GM11168 (cell line): ENCODE data around the gene DNASE2.

Experiments used
- in situ Hi-C: fragments of 300-500 bp; cut with MboI; formaldehyde crosslinking; loops from one replicate; pipeline ENCODE4 v1.12.0; 2022; ENCODE audit warnings: low sequenced_read_pairs; ENCODE audit not compliant: unreplicated experiment

DNASE2 gene

DNA sequence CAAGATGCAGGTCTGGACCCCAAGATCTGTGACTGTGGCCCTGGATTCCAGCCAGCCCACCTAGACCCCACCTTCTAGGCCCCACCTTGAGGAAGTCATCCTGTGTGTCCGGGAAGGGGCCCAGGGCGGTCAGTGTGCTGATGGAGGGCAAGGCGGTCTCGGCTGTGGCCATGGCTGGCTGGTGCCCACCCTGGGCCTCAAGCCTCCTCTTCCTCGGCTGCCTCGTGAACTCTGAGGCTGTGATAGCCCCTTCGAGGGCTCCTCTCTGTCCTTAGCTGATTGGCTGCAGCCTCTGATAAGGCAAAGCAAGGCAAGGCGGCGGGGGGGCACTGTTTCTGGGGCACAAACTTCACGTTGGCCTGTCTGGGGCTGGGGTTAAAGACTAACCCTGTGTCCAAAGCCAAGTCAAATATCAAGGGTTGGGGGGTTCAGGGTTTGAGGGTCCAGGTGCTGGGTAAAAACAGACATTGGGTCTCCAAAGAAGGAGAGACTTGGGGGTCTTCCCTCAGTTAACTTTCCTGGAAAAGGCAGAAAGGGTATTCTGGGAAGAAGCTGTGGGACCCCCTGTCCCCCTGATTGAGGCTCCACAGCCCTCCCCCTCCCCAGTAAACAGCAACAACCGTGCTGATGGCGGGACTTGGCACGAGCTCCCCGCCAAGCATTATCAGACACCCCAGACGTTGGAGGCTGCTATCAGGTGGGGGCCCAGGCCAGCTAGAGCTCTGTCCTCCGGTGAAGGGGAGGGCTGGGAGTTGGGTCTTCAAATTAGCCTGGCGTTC, 5.9 kb upstream of the DNASE2 start, which contains the start of gene KLF1:
Gene KLF1, minus strand, starts transcription at position 233 of the 779 bp plus-strand sequence. Its CDS starts 61 bp downstream, at position 172.
- in situ Hi-C loops: no loop called here

DNA sequence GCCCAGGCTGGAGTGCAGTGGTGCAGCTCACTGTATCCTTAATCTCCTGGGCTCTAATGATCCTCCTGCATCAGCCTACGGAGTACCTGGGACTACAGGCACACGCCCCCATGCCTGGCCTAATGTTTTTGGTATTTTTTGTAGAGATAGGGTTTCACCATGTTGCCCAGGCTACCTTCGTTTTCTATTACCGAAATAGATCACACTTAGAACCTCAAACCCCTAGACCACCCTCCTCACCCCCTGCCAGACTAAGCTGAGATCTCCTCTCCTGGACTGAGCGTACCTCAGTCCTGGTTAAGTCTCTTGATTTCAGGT, 5.4 kb upstream of the DNASE2 start:
- in situ Hi-C loops: no loop called here

DNA sequence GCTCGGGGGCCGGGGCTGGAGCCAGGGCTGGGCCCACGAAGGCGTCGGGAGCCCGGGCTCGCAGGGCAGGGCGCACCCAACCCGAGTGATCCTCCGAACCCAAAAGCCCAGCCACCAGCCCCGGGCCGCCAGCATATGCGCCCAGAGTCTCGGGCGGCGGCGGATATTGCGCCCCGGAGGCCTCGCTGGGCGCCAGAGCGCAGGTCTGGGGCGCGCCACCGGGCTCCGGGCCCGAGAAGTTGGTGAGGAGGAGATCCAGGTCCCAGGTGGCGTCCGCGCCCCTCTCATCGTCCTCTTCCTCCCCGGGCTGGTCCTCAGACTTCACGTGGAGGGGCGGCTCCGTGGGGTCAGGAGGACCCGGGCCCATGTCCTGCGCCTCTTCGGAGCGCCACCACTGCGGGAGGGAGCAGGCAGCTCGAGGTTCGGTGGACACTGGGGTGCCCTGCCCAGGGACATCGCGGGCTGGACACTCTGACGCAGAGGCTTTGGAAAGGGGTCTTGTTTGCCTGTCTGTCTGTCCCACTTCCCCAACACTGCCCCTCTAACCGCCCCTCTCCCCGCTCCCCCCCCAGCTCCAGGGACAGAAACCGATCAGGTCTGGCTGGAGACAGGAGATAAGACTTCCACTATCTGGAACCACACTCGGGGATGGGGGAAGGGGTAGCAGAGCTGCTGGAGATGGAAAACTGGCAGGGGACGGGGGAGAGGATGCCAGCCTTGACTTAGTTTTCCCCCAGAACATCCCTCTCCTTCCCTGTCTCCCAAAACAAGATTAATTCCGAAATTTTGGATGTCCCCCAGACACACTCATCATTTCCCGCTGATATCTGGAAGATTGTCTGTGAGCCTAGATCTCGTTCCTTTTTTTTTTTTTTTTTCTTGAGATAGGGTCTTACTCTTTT, 4.8 kb upstream of the DNASE2 start:
- in situ Hi-C loops: no loop called here

DNA sequence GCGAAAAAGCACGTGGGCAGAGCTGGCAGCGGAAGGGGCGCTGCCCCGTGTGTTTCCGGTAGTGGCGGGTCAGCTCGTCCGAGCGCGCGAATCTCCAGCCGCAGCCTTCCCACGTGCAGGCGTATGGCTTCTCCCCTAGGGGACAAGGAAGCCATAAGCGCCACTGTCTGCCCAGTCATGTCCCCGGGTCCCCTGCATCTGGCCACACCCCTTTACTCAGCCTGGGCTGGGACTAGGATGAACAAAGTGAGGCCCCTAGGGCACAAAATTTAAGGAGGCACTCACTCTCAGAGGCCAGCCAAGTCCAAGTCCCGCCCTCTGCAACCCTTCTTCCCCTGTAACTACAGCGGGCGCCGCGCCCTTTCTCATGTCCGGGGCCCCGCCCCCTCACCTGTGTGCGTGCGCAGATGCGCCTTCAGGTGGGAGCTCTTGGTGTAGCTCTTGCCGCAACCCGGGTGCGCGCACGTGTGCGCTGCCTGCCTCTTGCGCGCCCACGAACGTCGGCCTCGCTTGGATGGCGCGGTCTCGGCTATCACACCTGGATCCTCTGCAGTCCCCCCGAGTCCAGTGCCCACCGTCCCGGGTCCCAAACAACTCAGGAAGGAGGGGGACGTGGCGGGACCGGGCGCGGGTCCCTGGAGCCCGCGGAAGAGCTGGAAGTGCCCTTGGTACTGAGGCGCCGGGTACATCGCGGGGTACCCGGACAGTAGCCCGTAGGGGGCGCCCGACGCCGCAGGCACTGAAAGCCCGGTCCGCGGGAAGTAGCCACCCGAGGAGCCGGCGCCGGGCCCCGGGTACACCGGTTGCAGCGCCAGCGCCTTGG, 3.9 kb upstream of the DNASE2 start:
- in situ Hi-C loops: no loop called here

DNA sequence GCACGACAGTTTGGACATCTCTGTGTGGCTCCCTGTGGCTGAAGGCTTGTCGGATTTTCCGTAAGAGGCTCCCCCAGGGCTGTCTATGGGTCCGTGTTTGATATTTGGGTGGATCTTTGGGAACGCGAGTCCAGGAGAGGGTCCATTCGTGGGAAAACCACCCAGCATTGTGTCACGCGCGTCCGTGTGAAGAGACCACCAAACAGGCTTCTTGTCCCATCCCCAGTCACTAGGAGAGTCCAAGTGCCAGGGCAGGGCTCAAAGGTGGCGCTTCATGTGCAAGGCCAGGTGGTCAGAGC, 3.3 kb upstream of the DNASE2 start:
- in situ Hi-C loops: no loop called here

DNA sequence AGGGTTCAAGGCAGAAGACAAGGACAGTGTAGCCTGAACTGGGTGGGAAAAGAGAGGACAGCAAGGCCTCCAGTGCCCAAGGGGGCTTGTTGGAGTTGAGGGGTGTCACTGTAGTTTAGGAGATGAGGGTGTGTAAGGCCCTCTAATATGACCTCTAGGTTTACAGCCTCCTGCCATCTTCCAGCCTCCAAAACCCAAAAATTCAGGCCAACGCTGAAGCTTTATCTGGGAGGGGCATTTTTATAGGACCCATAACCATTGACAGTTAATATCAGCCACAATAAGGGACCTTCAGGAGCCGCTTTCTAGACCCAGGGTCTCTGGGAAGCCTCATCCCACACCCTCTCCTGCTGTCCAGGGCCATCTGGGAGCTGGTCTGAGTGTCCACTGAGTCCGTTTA, 3.0 kb upstream of the DNASE2 start:
- in situ Hi-C loops: no loop called here

DNA sequence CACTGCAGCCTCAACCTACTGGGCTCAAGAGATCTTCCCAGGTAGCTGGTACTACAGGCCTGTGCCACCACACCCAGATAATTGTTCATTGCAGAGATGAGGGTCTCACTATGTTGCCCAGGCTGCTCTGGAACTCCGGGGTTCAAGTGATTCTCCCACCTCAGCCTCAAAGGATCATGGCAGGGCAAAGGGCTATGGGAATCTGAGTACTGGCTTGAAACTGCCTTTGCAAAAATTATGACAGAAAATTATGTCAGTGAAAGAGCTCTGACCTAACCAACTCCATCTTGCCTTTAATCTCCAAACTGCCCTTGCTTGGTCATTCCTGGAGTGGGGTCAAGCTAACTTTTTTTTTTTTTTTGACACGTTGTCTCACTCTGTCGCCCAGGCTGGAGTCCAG, 1.3 kb upstream of the DNASE2 start:
- in situ Hi-C loops: no loop called here

DNA sequence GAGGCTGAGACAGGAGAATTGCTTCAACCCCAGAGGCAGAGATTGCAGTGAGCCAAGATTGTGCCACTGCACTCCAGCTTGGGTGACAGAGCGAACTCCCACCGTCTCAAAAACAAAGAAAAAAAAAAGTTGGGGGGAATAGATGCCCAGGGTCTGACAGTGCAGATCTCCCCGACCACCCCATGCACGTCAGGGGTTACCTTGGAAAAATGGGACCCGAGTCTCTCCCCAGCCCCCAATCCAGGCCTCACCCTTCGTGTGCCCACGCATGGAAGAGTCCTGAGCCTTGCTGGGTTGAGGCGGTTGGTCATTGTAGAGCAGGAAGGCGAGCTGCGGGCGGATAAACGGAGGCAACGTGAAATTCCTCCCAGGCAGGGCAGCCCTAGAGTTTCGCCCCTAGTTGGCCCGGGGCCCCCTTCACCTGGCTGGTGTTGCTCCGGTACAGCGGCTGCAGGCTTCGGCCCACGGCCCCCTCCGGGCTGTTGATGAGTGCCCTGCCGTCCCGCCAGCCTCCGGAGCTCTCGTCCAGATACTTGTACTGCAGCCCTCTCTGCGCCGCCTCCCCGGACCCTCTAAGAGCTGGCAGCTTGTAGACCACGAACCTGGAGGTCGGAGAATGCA, 588 bp downstream of the DNASE2 start:
- in situ Hi-C loops: no loop called here

DNA sequence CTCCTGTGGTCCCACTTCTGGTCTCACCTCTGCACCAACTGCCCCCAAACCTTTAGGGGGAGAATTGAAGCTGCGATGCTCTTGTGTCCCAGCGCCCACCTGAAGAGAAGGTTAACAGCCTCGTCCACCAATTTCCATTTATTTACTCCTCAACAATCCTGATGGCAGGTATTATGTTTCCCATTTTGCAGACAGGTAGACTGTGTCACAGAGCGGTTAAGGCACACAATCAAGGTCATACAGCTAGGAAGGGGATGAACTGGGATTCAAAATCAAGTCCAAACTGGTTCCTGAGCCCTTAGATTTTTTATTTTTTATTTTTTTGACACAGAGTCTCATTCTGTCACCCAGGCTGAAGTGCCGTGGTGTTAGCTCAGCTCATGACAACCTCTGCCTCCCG, 6.2 kb downstream of the DNASE2 start:
- in situ Hi-C loops: no loop called here

DNA sequence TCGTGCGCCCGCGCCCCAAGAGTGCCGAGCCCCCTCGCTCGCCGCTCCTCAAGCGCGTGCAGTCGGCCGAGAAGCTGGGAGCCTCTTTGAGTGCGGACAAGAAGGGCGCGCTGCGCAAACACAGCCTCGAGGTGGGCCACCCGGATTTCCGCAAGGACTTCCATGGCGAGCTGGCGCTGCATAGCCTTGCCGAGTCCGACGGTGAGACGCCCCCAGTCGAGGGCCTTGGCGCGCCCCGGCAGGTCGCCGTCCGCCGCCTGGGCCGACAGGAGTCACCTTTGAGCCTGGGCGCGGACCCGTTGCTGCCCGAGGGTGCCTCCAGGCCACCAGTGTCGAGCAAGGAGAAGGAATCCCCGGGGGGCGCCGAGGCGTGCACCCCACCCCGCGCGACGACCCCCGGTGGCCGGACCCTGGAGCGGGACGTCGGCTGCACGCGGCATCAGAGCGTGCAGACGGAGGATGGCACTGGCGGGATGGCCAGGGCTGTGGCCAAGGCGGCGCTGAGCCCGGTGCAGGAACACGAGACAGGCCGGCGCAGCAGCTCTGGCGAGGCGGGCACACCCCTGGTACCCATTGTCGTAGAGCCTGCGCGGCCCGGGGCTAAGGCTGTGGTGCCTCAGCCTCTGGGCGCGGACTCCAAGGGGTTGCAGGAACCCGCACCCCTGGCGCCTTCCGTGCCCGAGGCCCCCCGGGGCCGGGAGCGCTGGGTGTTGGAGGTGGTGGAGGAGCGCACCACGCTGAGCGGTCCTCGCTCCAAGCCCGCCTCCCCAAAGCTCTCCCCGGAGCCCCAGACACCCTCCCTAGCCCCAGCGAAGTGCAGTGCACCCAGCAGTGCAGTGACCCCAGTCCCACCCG, 7.1 kb downstream of the DNASE2 start:
- in situ Hi-C loops: no loop called here

DNA sequence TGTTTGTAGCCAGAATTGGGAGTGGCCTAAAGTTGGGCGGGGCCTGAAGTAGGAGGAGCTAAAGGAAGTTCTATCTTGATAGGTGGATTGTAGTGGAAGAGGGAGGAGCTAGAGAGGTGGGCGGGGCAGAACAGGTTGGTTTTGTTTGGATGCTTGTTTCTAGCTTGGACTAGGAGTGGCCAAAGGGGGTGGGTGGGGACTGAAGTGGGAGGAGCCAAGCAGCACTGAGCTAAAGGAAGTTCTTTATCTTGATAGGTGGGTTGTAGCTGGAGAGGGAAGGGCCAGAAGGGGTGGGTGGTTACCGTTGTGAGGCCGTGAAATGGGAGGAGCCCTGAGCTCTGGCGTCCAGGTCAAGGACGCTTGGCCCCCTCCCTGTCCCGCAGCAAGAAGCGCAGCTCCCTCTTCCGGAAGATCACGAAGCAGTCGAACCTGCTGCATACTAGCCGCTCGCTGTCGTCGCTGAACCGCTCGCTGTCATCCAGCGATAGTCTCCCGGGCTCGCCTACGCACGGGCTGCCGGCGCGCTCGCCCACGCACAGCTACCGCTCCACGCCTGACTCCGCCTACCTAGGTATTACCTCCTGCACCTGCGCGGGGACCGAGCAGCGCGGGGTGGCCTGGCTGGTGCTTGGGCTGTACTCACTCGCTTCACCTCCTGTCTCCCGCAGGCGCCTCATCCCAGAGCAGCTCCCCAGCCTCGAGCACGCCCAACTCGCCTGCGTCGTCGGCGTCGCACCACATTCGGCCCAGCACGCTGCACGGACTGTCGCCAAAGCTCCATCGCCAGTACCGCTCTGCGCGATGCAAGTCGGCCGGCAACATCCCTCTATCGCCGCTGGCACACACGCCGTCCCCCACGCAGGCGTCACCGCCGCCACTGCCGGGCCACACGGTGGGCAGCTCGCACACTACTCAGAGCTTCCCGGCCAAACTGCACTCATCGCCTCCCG, 8.0 kb downstream of the DNASE2 start:
- in situ Hi-C loops: no loop called here

DNA sequence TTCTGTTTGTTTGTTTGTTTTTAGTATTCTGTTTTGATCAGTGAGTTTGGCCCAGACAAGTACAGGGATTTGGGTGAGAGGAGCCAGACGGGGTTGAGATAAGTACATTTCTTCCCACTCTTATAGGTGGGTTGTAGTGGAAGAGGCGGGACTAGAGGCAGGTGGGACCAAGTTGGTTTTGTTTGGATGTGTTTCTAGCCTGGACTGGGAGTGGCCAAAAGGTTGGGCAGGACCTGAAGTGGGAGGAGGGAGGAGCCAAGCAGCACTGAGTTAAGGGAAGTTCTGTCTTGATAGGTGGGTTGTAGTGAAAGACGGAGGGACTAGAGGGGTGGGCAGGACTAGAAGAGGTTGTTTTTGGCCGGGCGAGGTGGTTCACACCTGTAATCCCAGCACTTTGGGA, 9.0 kb downstream of the DNASE2 start:
- in situ Hi-C loops: no loop called here

DNA sequence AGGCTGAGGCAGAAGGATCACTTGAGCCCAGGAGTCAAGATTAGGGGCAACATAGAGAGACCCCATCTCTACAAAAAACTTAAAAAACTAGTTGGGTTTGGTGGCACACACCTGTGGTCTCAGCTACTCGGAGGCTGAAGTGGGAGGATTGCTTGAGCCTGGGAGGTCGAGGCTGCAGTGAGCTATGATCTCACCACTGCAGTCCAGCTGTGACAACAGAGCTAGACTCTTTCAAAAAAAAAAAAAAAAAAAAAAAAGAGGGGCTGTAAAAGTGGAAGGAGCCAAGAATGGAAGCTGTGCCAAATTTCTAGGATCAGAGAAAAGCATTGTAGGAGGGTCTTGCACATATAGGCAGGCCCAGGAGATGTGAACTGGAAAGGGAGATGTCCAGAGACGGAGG, 9.6 kb downstream of the DNASE2 start:
- in situ Hi-C loops: no loop called here

DNA sequence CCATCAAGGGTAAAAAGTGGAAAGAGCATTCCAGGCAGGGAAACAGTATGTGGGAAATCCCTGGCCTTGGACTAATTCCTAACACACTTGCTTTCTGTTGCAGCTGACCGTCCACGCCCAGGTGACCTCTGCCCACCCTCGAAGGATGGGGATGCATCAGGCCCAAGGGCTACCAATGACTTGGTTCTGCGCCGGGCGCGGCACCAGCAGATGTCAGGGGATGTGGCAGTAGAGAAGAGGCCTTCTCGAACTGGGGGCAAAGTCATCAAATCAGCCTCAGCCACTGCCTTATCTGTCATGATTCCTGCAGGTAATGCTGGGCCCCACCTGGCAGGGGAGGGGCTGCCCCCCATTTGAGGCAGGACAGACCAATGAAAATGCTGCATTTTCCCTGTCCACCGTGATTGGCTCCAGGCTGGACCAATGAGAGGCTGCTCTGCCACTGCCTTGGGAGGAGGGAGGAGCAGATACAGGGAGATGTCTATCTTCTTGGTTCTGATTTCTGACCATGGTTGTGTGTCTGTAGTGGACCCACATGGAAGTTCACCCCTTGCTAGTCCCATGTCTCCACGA, 12.6 kb downstream of the DNASE2 start:
- in situ Hi-C loops: no loop called here

DNA sequence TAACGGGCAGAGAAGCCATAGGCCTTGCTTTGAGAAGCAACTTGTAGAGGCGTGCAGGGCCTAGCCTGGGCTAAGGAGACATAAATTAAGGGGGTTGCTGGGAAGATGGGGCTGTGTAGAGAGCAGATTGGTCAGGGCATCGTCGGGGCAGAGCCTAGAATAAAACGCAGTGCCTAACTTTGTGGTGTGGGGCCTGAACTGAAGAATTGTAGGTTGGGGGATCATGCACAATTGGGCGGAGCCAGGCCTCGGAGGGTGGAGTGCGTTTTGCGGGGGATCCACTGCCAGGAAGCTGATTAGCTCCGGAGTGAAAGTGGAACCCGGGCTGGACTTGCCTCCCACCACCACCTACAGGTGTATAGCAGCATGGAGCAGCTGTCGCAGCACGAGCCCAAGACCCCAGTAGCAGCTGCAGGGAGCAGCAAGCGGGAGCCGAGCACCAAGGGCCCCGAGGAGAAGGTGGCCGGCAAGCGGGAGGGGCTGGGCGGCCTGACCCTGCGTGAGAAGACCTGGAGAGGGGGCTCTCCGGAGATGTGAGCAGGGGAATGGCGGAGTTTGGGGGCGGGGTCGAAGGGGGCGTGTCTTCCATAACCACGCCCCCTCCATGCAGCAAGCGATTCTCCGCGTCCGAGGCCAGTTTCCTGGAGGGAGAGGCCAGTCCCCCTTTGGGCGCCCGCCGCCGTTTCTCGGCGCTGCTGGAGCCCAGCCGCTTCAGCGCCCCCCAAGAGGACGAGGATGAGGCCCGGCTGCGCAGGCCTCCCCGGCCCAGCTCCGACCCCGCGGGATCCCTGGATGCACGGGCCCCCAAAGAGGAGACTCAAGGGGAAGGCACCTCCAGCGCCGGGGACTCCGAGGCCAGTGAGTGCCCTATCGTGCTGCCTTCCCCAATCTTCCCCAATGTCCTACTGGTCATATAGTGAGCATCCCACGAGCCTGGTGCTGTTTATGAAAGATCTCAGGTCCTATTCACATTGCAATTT, 13.8 kb downstream of the DNASE2 start:
- in situ Hi-C loops: no loop called here

DNA sequence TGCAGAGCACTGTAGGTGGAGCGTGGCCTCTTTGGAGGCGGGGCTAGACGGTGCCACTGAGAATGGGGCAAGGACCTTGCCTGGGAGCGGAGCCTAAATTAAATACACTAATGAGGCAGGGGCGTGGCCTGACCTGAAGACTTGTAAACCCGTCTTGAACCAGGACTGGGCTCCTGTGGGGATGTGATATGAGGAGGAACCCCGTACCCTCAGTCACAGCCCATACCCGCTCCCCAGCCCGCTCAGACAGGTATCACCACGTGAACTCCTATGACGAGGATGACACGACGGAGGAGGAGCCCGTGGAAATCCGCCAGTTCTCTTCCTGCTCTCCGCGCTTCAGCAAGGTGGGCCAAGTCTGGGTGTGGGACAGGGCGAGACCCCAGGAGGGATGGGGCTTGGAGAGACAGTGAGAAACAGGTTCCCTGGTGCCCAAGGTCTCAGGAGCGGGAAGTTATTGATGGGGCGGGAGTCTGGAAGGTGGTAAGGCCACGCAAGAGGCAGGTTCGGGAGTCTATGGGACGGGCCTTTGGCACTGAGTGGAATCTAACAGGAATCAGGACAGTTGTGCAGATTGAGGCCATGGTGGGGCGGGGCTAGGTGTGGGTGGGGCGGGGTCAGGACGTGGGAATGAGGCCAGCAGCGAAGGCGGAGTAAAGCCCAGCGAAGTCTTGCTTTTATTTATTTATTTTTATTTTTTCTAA, 14.7 kb downstream of the DNASE2 start:
- in situ Hi-C loops: no loop called here
